ENCODE data around the gene TOX3.

Gene TOX3

GRCh38 chr16:52568495-52568894 lies 21.6 kb upstream of the TOX3 start:
- TF ChIP-seq, protein P1, sequence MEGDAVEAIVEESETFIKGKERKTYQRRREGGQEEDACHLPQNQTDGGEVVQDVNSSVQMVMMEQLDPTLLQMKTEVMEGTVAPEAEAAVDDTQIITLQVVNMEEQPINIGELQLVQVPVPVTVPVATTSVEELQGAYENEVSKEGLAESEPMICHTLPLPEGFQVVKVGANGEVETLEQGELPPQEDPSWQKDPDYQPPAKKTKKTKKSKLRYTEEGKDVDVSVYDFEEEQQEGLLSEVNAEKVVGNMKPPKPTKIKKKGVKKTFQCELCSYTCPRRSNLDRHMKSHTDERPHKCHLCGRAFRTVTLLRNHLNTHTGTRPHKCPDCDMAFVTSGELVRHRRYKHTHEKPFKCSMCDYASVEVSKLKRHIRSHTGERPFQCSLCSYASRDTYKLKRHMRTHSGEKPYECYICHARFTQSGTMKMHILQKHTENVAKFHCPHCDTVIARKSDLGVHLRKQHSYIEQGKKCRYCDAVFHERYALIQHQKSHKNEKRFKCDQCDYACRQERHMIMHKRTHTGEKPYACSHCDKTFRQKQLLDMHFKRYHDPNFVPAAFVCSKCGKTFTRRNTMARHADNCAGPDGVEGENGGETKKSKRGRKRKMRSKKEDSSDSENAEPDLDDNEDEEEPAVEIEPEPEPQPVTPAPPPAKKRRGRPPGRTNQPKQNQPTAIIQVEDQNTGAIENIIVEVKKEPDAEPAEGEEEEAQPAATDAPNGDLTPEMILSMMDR (IDR thresholded peaks at IDR 0.05; ENCODE audit: insufficient read depth, low read length, missing control alignments): no peak
- no peak overlapping the region for H3K4me3 ChIP-seq (ENCODE audit: low read depth, low read length)
- CTCF ChIA-PET: no interaction called here
- no peak for DNase-seq (ENCODE audit: low read depth, low spot score)
- POLR2A ChIA-PET: no interaction called here

DNA sequence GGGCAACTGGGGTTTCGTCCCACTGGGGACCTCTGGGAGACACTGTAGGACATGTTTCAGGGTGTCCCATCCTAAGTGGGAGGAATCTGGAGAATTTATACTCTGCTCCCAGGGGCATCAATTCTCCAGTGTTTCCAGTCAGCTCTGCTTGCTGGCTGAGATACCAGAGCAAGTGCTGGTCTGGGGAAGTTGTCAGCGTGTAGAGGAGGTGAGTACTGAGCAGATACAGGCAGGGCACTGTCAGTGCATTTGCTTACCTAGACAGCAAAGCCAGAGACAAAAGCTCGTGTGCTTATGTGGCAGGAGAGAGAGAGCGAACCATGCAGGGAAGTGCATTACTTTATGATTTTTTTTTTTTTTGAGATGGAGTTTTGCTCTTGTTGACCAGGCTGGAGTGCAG lies 20.2 kb upstream of the TOX3 start:
- H3K4me3 ChIP-seq (ENCODE audit: low read depth, low read length): no peak overlapping the region
- POLR2A ChIA-PET: no interaction called here
- DNase-seq (ENCODE audit: low read depth, low spot score): no peak
- TF ChIP-seq, protein P1 (IDR thresholded peaks at IDR 0.05; ENCODE audit: insufficient read depth, low read length, missing control alignments): no peak
- CTCF ChIA-PET: no interaction called here

- DNase-seq (ENCODE audit: low read depth, low spot score): no peak
- ChIA-PET CTCF (no interaction called here), POLR2A (no interaction called here)
- TF ChIP-seq, protein P1 (IDR thresholded peaks at IDR 0.05; ENCODE audit: insufficient read depth, low read length, missing control alignments): no peak
- no peak overlapping the region for H3K4me3 ChIP-seq (ENCODE audit: low read depth, low read length)
These were observed 17.0 kb upstream of the TOX3 start for GRCh38 chr16:52563767-52564611.

DNA sequence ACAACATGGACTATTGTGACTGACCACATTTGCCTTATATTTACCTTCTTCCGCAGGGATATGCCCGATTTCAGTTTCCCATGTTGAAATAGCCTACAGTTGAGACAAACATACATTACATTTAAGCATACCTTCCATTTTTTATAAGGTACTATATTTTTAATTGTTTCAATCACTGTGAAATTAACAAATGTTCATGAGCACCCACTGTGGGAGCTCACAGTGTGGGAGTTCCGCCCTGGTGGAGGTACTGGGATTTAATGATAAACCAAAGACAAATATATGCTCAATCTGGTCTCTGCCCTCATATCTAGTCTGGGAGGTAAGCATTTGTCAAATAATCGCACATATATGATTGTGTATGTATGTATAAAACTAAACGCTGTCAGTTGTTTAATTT lies 15.8 kb upstream of the TOX3 start:
- TF ChIP-seq, protein P1 (IDR thresholded peaks at IDR 0.05; ENCODE audit: insufficient read depth, low read length, missing control alignments): no peak
- CTCF ChIA-PET: no interaction called here
- no peak for DNase-seq (ENCODE audit: low read depth, low spot score)
- POLR2A ChIA-PET: no interaction called here
- no peak overlapping the region for H3K4me3 ChIP-seq (ENCODE audit: low read depth, low read length)

GRCh38 chr16:52561910-52562741 lies 15.2 kb upstream of the TOX3 start:
- TF ChIP-seq, protein P1 (IDR thresholded peaks at IDR 0.05; ENCODE audit: insufficient read depth, low read length, missing control alignments): no peak
- ChIA-PET CTCF (no interaction called here), POLR2A (no interaction called here)
- no peak for DNase-seq (ENCODE audit: low read depth, low spot score)
- H3K4me3 ChIP-seq (ENCODE audit: low read depth, low read length): no peak overlapping the region

DNA sequence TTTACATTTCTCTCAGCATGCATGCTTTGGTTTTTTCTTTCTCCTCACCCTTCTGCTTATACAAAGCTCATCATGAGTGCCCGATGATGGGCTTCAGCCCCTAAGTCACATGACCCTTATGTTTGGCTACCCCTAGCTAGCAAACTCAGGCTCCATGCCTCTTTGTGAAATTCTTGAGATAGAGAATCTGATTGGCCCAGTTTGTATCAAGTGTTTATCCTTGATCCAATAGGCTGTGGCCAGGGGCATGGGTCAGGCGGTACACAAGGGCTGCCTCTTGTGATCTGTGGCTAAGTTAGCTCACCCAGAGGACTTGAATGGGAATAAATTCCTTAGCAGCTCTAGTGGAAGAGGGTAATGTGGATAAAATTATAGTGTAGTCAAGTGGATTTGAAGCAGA lies 11.5 kb upstream of the TOX3 start:
- no peak overlapping the region for H3K4me3 ChIP-seq (ENCODE audit: low read depth, low read length)
- no peak for DNase-seq (ENCODE audit: low read depth, low spot score)
- POLR2A ChIA-PET: no interaction called here
- TF ChIP-seq, protein P1 (IDR thresholded peaks at IDR 0.05; ENCODE audit: insufficient read depth, low read length, missing control alignments): no peak
- CTCF ChIA-PET: no interaction called here
